HL-60 (cell line): ENCODE measurements around the gene IFIT5.

Experiments
- GABPA ChIP-seq: IDR thresholded peaks from 2 replicates; pipeline ENCODE4 v1.6.1; 2012; ENCODE audit warnings: low read depth
- POLR2AphosphoS5 ChIP-seq: IDR thresholded peaks from 2 replicates; pipeline ENCODE4 v1.6.1; 2012; ENCODE audit warnings: low read depth
- SPI1 ChIP-seq: IDR thresholded peaks from 2 replicates; pipeline ENCODE4 v1.6.1; 2012; ENCODE audit warnings: low read depth, mild to moderate bottlenecking, borderline replicate concordance
- TF ChIP-seq, protein P1 (sequence below): IDR thresholded peaks from one replicate; pipeline ENCODE4 v1.5.1; 2011; ENCODE audit warnings: low read length, control low read depth, inconsistent platforms; ENCODE audit not compliant: insufficient read depth

DNA sequence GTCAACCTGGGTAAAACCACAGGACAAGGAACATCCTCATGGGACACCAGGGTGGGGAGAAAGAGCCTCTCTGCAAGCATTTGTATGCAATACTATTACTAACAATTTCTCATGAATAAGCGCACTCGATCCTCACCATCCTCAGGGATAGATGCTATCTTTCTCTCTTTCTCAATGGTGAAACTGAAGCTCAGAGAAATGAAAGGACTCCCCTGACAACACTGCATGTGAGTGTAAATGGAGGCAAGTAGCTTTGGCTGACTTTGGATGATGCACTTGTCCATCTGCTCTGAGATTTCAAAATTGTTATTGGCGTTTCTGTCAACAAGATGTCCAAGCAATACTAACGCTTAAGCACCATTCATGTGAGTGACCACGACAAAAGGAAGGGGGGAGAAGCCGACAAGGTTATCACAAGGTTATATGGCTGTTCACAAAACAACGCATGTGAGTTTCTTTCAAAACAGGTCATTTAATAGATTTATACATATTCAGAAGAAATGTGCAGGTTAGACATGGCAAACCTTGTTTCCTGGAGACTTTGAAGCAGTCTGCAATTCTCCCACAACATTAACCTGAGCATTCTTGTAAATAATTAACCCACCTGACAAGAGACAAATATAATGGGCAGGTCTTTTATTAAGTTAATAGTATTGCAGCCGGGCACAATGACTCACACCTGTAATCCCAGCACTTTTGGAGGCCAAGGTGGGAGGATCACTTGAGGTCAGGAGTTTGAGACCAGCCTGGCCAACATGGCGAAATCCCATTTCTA, 54.0 kb downstream of the IFIT5 start:
- TF ChIP-seq, protein P1, sequence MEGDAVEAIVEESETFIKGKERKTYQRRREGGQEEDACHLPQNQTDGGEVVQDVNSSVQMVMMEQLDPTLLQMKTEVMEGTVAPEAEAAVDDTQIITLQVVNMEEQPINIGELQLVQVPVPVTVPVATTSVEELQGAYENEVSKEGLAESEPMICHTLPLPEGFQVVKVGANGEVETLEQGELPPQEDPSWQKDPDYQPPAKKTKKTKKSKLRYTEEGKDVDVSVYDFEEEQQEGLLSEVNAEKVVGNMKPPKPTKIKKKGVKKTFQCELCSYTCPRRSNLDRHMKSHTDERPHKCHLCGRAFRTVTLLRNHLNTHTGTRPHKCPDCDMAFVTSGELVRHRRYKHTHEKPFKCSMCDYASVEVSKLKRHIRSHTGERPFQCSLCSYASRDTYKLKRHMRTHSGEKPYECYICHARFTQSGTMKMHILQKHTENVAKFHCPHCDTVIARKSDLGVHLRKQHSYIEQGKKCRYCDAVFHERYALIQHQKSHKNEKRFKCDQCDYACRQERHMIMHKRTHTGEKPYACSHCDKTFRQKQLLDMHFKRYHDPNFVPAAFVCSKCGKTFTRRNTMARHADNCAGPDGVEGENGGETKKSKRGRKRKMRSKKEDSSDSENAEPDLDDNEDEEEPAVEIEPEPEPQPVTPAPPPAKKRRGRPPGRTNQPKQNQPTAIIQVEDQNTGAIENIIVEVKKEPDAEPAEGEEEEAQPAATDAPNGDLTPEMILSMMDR, result no peak
- no peak for TF ChIP-seq POLR2AphosphoS5
- no peak for TF ChIP-seq GABPA
- no peak for TF ChIP-seq SPI1
